Keratinocyte (primary cell): Measurements from ENCODE around the gene ANO9. TPM values are rescaled to one million over a fixed set of nuclear protein-coding genes. Genes with fewer than 3 reads are reported as not detected.

Source experiments
- DNase-seq: peaks from one replicate; pipeline ENCODE4 v3.0.0-alpha.2; 2011; ENCODE audit warnings: low read depth, missing footprints, low spot score
- FAIRE-seq: peaks from 2 replicates; lab custom pipeline; 2011; peaks lifted over from hg19 to GRCh38; lab: Jason Lieb, UNC
- H2AFZ ChIP-seq: 2 replicates; pipeline ENCODE4 v1.6.0; 2012; ENCODE audit warnings: low read length, control low read depth, inconsistent platforms; ENCODE audit not compliant: control insufficient read depth
- H3K27ac ChIP-seq: 2 replicates; pipeline ENCODE4 v1.5.1; 2011; ENCODE audit warnings: low read length; ENCODE audit not compliant: control insufficient read depth, insufficient read depth
- H3K27me3 ChIP-seq: 3 replicates; pipeline ENCODE4 v1.6.0; 2011; ENCODE audit warnings: low read length; ENCODE audit not compliant: control insufficient read depth, insufficient read depth; ENCODE audit errors: extremely low read depth
- H3K36me3 ChIP-seq, 2 experiments: 2 replicates in 1 of 2; 3 replicates in 1 of 2; pipeline ENCODE4 v1.5.1; 2011; ENCODE audit warnings: low read length in 2 of 2, mild to moderate bottlenecking in 1 of 2; ENCODE audit not compliant: control insufficient read depth in 2 of 2, insufficient read depth in 2 of 2; ENCODE audit errors: extremely low read depth in 1 of 2
- H3K4me1 ChIP-seq: 3 replicates; pipeline ENCODE4 v1.5.1; 2011; ENCODE audit warnings: low read length; ENCODE audit not compliant: control insufficient read depth, insufficient read depth; ENCODE audit errors: extremely low read depth
- H3K4me2 ChIP-seq: 3 replicates; pipeline ENCODE4 v1.6.0; 2011; ENCODE audit warnings: low read depth, low read length; ENCODE audit not compliant: control insufficient read depth, insufficient read depth; ENCODE audit errors: extremely low read depth
- H3K4me3 ChIP-seq, 3 experiments: fragments of 200-600 bp in 1 of 3; sonication (generic) in 1 of 3; 2 replicates in 2 of 3; 3 replicates in 1 of 3; pipeline ENCODE4 v1.5.1; 2011 to 2016; ENCODE audit warnings: low read length in 3 of 3, mild to moderate bottlenecking in 3 of 3, control low read depth in 2 of 3, inconsistent platforms in 1 of 3, low read depth in 1 of 3, mixed read lengths in 1 of 3, mixed run types in 1 of 3, moderate library complexity in 1 of 3; ENCODE audit not compliant: control insufficient read depth in 2 of 3, insufficient read depth in 2 of 3; ENCODE audit errors: extremely low read depth in 1 of 3
- H3K79me2 ChIP-seq: 2 replicates; pipeline ENCODE4 v1.6.0; 2012; ENCODE audit warnings: low read length; ENCODE audit not compliant: control insufficient read depth, insufficient read depth
- H3K9ac ChIP-seq: 3 replicates; pipeline ENCODE4 v1.6.0; 2011; ENCODE audit warnings: low read length; ENCODE audit not compliant: control insufficient read depth, insufficient read depth; ENCODE audit errors: extremely low read depth
- H3K9me1 ChIP-seq: 3 replicates; pipeline ENCODE4 v1.6.0; 2011; ENCODE audit warnings: low read length; ENCODE audit not compliant: control insufficient read depth, insufficient read depth; ENCODE audit errors: extremely low read depth
- H3K9me3 ChIP-seq: 2 replicates; pipeline ENCODE4 v1.5.1; 2012; ENCODE audit warnings: low read depth, low read length; ENCODE audit not compliant: control insufficient read depth
- H4K20me1 ChIP-seq: 3 replicates; pipeline ENCODE4 v1.6.0; 2011; ENCODE audit warnings: low read length; ENCODE audit not compliant: control insufficient read depth, insufficient read depth; ENCODE audit errors: extremely low read depth
- EZH2 ChIP-seq: IDR thresholded peaks from one replicate; pipeline ENCODE4 v1.6.1; 2012; ENCODE audit warnings: inconsistent platforms, mild to moderate bottlenecking, low read length, moderate library complexity
- dilution Hi-C: fragments of 300-500 bp; cut with MboI; formaldehyde crosslinking; loops from one replicate; pipeline ENCODE4 v1.7.0; 2020; ENCODE audit warnings: low sequenced_read_pairs; ENCODE audit not compliant: extremely low pct_ligation_motif_present
- polyA plus RNA-seq, 5 experiments: library from polyadenylated mRNA; depleted of rRNA in 3 of 5; stranded (reverse) in 3 of 5; stranded (forward) in 1 of 5; unstranded in 1 of 5; fragments of >200 nt; gene quantifications; 1 replicate in 1 of 5; 2 replicates in 3 of 5; 3 replicates in 1 of 5; pipeline versions ENCODE4 v1.2.1 to v1.2.3, GENCODE V29; 2011 to 2012; ENCODE audit warnings: missing spikeins in 2 of 5, low read depth in 1 of 5, low replicate concordance in 1 of 5
- TF ChIP-seq, protein P1 (sequence below), 3 experiments: IDR thresholded peaks in 1 of 3; conservative IDR thresholded peaks in 1 of 3; optimal IDR thresholded peaks in 1 of 3; 2 replicates in 2 of 3; 3 replicates in 1 of 3; pipeline versions ENCODE3 to v1.5.1; 2011; ENCODE audit warnings: low read length in 3 of 3, mild to moderate bottlenecking in 3 of 3, moderate library complexity in 2 of 3, control low read depth in 1 of 3, inconsistent platforms in 1 of 3; ENCODE audit not compliant: insufficient read depth in 2 of 3; ENCODE audit errors: extremely low read depth in 1 of 3

ANO9 gene
- polyA plus RNA-seq, 1 donor (not counting 4 experiments of a cell fraction or from before 2014, with no cell fraction given) = 16.1 TPM

GRCh38 chr11:462107-462890 lies 20.5 kb upstream of the ANO9 start:
- peaks cover 37% of the 10 kb centered on the region for H3K79me2 ChIP-seq
- no peak overlapping the region for H3K9ac ChIP-seq
- dilution Hi-C loops = no loop called here
- FAIRE-seq (no peak), DNase-seq (no peak)
- H2AFZ ChIP-seq = no peak overlapping the region
- H3K4me2 ChIP-seq = no peak overlapping the region
- TF ChIP-seq, protein P1, sequence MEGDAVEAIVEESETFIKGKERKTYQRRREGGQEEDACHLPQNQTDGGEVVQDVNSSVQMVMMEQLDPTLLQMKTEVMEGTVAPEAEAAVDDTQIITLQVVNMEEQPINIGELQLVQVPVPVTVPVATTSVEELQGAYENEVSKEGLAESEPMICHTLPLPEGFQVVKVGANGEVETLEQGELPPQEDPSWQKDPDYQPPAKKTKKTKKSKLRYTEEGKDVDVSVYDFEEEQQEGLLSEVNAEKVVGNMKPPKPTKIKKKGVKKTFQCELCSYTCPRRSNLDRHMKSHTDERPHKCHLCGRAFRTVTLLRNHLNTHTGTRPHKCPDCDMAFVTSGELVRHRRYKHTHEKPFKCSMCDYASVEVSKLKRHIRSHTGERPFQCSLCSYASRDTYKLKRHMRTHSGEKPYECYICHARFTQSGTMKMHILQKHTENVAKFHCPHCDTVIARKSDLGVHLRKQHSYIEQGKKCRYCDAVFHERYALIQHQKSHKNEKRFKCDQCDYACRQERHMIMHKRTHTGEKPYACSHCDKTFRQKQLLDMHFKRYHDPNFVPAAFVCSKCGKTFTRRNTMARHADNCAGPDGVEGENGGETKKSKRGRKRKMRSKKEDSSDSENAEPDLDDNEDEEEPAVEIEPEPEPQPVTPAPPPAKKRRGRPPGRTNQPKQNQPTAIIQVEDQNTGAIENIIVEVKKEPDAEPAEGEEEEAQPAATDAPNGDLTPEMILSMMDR (optimal IDR thresholded peaks at IDR 0.05 in 1 of 3, IDR thresholded peaks at IDR 0.05 in 1 of 3, conservative IDR thresholded peaks at IDR 0.05 in 1 of 3; ENCODE audit: extremely low read depth in 1 of 3, insufficient read depth in 2 of 3, low read length in 3 of 3) = no peak
- TF ChIP-seq EZH2 = no peak
- H3K27ac ChIP-seq = no peak overlapping the region
- no peaks in the 10 kb centered on the region for H3K9me1 ChIP-seq
- no peaks in the 10 kb centered on the region for H3K9me3 ChIP-seq
- H3K36me3 ChIP-seq = peaks cover 6 to 16% of the 10 kb centered on the region in 2 experiments
- no peak overlapping the region for H3K4me3 ChIP-seq
- H4K20me1 ChIP-seq = no peaks in the 10 kb centered on the region
- no peaks in the 10 kb centered on the region for H3K27me3 ChIP-seq
- peaks cover 30% of the 10 kb centered on the region for H3K4me1 ChIP-seq

GRCh38 chr11:461626-462025 lies 19.8 kb upstream of the ANO9 start:
- peak overlapping the region; percentile 94 for H3K4me2 ChIP-seq
- H3K9me3 ChIP-seq = no peaks in the 10 kb centered on the region
- H3K9me1 ChIP-seq = no peaks in the 10 kb centered on the region
- peaks cover 7 to 21% of the 10 kb centered on the region in 2 experiments for H3K36me3 ChIP-seq
- peak overlapping the region; percentile 97 for H3K27ac ChIP-seq
- H3K79me2 ChIP-seq = peaks cover 41% of the 10 kb centered on the region
- no peaks in the 10 kb centered on the region for H3K27me3 ChIP-seq
- FAIRE-seq (no peak), DNase-seq (no peak)
- TF ChIP-seq, protein P1 (optimal IDR thresholded peaks at IDR 0.05 in 1 of 3, IDR thresholded peaks at IDR 0.05 in 1 of 3, conservative IDR thresholded peaks at IDR 0.05 in 1 of 3; ENCODE audit: extremely low read depth in 1 of 3, insufficient read depth in 2 of 3, low read length in 3 of 3) = no peak
- no peak for TF ChIP-seq EZH2
- peaks cover 30% of the 10 kb centered on the region for H3K4me1 ChIP-seq
- peak overlapping the region; percentile 89 for H3K9ac ChIP-seq
- dilution Hi-C loops = no loop called here
- H2AFZ ChIP-seq = no peak overlapping the region
- H4K20me1 ChIP-seq = no peaks in the 10 kb centered on the region
- no peak overlapping the region for H3K4me3 ChIP-seq
